ENCODE measurements around the gene NSUN2. TPM values are rescaled to one million over a fixed set of nuclear protein-coding genes. Genes with fewer than 3 reads are reported as not detected.
A peak's percentile ranks its signal among the peaks of the same experiment; 100 is the strongest.

The NSUN2 gene
- total and polyA plus RNA-seq, 7 donors: 29.3 to 54.4 (median 31.9) TPM

- Histone ChIP-seq H3K4me1 (peaks cover 0 to 12% (median 10%) of the 10 kb centered on the region in 4 donors), H3K4me3 (no peak overlapping the region), H3K9me3 (no peaks in the 10 kb centered on the region), H3K27me3 (peaks cover 0 to 4% (median 0%) of the 10 kb centered on the region in 3 donors), H3K36me3 (no peaks in the 10 kb centered on the region), H3K27ac (no peak overlapping the region)
- TF ChIP-seq POLR2A (IDR thresholded peaks at IDR 0.05): no peak
- no peak for TF ChIP-seq POLR2AphosphoS5 (IDR thresholded peaks at IDR 0.05)
- TF ChIP-seq, protein P1, sequence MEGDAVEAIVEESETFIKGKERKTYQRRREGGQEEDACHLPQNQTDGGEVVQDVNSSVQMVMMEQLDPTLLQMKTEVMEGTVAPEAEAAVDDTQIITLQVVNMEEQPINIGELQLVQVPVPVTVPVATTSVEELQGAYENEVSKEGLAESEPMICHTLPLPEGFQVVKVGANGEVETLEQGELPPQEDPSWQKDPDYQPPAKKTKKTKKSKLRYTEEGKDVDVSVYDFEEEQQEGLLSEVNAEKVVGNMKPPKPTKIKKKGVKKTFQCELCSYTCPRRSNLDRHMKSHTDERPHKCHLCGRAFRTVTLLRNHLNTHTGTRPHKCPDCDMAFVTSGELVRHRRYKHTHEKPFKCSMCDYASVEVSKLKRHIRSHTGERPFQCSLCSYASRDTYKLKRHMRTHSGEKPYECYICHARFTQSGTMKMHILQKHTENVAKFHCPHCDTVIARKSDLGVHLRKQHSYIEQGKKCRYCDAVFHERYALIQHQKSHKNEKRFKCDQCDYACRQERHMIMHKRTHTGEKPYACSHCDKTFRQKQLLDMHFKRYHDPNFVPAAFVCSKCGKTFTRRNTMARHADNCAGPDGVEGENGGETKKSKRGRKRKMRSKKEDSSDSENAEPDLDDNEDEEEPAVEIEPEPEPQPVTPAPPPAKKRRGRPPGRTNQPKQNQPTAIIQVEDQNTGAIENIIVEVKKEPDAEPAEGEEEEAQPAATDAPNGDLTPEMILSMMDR (IDR thresholded peaks at IDR 0.05): no peak
- no peak for TF ChIP-seq EP300 (IDR thresholded peaks at IDR 0.05)
- DNase-seq: peak; percentile 62
- intact Hi-C loops (cut with DNase I): no loop called here
- 79 to 82% methylated on average over 15 of the region's 15 CpGs for WGBS, 2 donors
Observed at GRCh38 chr5:6585939-6586646, 46.8 kb downstream of the NSUN2 start.

DNA sequence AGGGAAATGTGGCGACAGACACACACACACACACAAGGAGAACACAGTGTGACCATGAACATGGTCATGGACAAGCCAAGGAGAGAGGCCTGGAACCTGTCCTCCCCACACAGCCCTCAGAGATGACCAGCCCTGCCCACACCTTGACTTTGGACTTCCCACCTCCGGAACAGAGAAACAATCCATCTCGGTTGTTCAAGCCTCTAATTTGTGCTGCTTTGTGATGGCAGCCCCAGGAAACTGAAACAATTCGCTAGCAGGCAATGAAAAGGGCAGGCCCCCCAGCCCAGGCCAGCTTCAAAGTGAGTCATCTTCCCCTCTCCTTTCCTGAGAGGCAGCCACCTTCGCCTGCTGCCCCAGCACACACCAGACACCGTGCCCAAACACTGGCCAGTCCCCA, 47.7 kb downstream of the NSUN2 start:
- WGBS, 2 donors: 58 to 61% methylated on average over 6 of the region's 6 CpGs
- H3K4me1 ChIP-seq: peaks cover 0 to 12% (median 10%) of the 10 kb centered on the region in 4 donors
- no peaks in the 10 kb centered on the region for H3K36me3 ChIP-seq
- H3K4me3 ChIP-seq: no peak overlapping the region
- H3K9me3 ChIP-seq: no peaks in the 10 kb centered on the region
- peaks cover 0 to 4% (median 0%) of the 10 kb centered on the region in 3 donors for H3K27me3 ChIP-seq
- H3K27ac ChIP-seq: no peak overlapping the region
- no peak for DNase-seq
- intact Hi-C loops (cut with DNase I): no loop called here
- TF ChIP-seq POLR2AphosphoS5 (IDR thresholded peaks at IDR 0.05) (no peak), POLR2A (IDR thresholded peaks at IDR 0.05) (no peak), EP300 (IDR thresholded peaks at IDR 0.05) (no peak)
- TF ChIP-seq, protein P1 (IDR thresholded peaks at IDR 0.05): no peak

DNA sequence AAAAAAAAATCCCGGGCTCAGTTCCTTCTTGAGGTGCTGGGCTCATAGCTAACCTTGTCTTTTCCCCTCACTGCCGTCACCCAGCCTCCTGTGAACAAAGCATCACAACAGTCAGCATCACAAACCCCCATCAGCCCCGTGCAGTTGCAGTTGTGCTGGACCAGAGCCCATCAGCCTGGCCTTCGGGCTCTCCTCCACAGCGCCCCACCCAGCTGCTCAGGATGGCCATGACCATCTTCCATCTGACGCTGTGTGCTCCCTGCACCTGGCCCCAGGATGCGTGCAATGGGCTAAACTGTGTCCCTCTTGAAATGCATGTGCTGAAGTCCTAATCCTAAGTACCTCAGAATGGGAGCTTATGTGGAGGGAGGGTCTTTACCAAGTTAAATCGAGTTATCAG, 48.1 kb downstream of the NSUN2 start:
- H3K36me3 ChIP-seq: no peaks in the 10 kb centered on the region
- intact Hi-C loops (cut with DNase I): no loop called here
- H3K27me3 ChIP-seq: peaks cover 0 to 4% (median 0%) of the 10 kb centered on the region in 3 donors
- DNase-seq: no peak
- TF ChIP-seq POLR2AphosphoS5 (IDR thresholded peaks at IDR 0.05): no peak
- TF ChIP-seq POLR2A (IDR thresholded peaks at IDR 0.05): no peak
- TF ChIP-seq, protein P1 (IDR thresholded peaks at IDR 0.05): no peak
- no peak for TF ChIP-seq EP300 (IDR thresholded peaks at IDR 0.05)
- peaks cover 0 to 12% (median 10%) of the 10 kb centered on the region in 4 donors for H3K4me1 ChIP-seq
- no peak overlapping the region for H3K4me3 ChIP-seq
- H3K9me3 ChIP-seq: no peaks in the 10 kb centered on the region
- WGBS, 2 donors: 70 to 87% methylated on average over 8 of the region's 8 CpGs
- no peak overlapping the region for H3K27ac ChIP-seq

DNA sequence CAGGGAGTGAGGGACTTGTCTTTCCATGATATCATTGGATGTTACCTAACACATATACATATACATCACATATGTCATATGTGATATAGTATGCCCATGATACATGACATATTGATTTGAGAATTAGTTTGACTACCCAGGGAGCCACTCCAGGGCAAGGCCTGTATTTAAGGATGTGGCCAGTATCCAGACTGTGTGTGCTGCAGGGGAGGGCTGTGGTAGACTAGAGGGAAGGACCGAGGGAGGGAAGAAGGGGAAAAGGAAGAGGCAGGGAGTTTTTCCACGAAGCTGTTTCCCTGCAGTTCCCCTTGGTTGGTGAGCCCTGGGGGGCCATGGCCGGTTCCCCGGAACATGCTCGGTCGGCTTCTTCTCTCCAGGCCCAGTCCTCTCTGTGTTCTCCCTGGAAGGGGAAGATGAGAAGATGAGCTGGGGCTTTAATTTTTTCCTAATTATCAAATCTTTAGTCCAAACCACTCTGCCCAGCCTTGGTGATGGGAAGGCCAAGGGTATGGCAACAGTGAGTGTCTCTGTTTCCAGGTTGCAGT, 48.7 kb downstream of the NSUN2 start:
- H3K27me3 ChIP-seq: peaks cover 0 to 4% (median 0%) of the 10 kb centered on the region in 3 donors
- no peak overlapping the region for H3K4me3 ChIP-seq
- intact Hi-C loops (cut with DNase I): no loop called here
- peaks cover 0 to 12% (median 10%) of the 10 kb centered on the region in 4 donors for H3K4me1 ChIP-seq
- H3K36me3 ChIP-seq: no peaks in the 10 kb centered on the region
- WGBS, 2 donors: 75 to 78% methylated on average over 6 of the region's 6 CpGs
- TF ChIP-seq POLR2AphosphoS5 (IDR thresholded peaks at IDR 0.05) (no peak), EP300 (IDR thresholded peaks at IDR 0.05) (no peak), POLR2A (IDR thresholded peaks at IDR 0.05) (no peak)
- TF ChIP-seq, protein P1 (IDR thresholded peaks at IDR 0.05): no peak
- no peak for DNase-seq
- H3K27ac ChIP-seq: no peak overlapping the region
- H3K9me3 ChIP-seq: no peaks in the 10 kb centered on the region
